IPS DF 6.9 (cell line): ENCODE results near the gene GPR153.

Source experiments
- DNase-seq: peaks from one replicate; pipeline ENCODE4 v3.0.0-alpha.2; 2013; ENCODE audit warnings: low read depth, low spot score
- H3K27ac ChIP-seq: one replicate; pipeline ENCODE4 v1.5.1; 2013; ENCODE audit warnings: low read length, control low read depth
- H3K27me3 ChIP-seq: 2 replicates; pipeline ENCODE4 v1.6.1; 2013; ENCODE audit warnings: mild to moderate bottlenecking, low read length; ENCODE audit not compliant: control insufficient read depth, insufficient read depth
- H3K36me3 ChIP-seq: 2 replicates; pipeline ENCODE4 v1.6.1; 2013; ENCODE audit warnings: low read length; ENCODE audit not compliant: control insufficient read depth, insufficient read depth
- H3K4me1 ChIP-seq: 2 replicates; pipeline ENCODE4 v1.6.1; 2013; ENCODE audit warnings: low read length; ENCODE audit not compliant: control insufficient read depth, insufficient read depth
- H3K4me3 ChIP-seq: 2 replicates; pipeline ENCODE4 v1.5.1; 2013; ENCODE audit warnings: mild to moderate bottlenecking, low read length
- H3K9me3 ChIP-seq: 2 replicates; pipeline ENCODE4 v1.6.1; 2013; ENCODE audit warnings: low read length, inconsistent platforms; ENCODE audit not compliant: control insufficient read depth, insufficient read depth
- WGBS: extraction: QIAGEN DNeasy Blood & Tissue Kit; methylation state at CpG from one replicate; pipeline ENCODE4 v1.1.7; 2013; ENCODE audit warnings: mixed read lengths, missing lambda C conversion rate; ENCODE audit not compliant: insufficient read length, insufficient coverage; 5-methylcytosine and 5-hydroxymethylcytosine counted together

GPR153 gene

DNA sequence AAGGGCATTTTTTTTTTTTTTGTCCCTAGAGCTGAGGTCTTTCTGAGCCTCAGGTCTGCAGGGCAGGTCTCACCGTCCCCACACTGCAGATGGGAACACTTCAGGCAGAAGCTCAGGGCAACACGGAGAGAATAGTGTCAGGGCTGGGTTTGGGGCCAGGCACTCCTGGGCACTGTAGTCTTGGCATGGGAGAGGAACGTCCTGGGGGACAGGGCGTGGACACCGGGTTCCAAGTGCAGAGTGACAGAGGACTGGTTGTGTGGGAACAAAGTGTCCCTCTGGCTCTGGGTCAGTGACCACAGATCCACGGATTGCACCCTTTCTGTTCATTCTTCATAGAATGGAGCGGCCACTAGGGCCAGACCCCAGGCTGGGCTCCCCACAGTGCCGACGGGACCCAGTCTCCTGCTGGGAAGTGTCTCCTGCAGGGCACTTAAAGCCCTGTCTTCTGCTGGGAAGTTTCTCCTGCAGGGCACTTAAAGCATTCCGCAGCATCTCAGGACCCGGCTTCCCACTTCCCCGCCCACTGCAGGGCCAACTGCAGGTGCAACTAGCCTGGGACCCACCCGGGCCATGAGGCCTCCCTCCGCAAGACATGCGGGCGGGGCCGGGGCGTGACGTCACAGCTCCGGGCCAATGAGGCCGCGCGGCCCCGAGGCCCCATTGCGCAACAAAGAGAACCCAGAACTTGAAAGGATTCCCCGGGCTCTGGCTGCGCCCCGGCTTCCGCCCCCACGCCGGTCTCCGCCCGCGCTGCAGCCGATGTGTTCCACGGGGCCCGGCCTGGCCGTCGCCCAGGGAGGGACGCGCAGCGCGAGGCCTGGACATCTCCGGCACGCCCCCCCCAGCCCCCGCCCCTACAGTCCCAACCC lies 1.2 kb downstream of the GPR153 start:
- Histone ChIP-seq H3K27ac (no peak overlapping the region), H3K9me3 (no peaks in the 10 kb centered on the region), H3K4me3 (peak overlapping the region; percentile 67; the same call in 1 of the 2 replicates), H3K27me3 (no peaks in the 10 kb centered on the region), H3K36me3 (no peaks in the 10 kb centered on the region), H3K4me1 (peaks cover 4% of the 10 kb centered on the region; the same call in 1 of the 2 replicates)
- no peak for DNase-seq
- no CpG with 5 or more reads among the region's 46 CpGs for WGBS

DNA sequence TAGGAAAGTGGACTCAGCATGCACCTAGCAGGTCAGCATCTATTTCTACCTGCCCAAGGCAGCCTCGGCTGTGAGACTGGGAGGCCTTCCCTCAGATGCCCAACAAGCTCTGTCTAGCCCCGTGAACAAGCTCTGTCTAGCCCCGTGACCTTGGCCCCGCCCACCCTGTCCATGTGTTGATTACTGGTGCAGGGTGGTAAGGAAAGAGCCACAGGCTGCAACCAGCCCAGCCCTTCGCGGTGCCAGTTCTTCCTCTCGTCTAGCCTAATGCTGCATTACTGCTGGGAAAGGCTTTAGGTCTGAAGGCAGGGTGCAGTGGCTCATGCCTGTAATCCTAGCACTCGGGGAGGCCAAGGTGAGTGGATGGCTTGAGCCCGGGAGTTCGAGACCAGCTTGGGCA lies 2.2 kb downstream of the GPR153 start:
- H3K27me3 ChIP-seq, result no peaks in the 10 kb centered on the region
- H3K36me3 ChIP-seq, result no peaks in the 10 kb centered on the region
- no peak overlapping the region for H3K4me3 ChIP-seq
- no peak for DNase-seq
- peaks cover 4% of the 10 kb centered on the region; the same call in 1 of the 2 replicates for H3K4me1 ChIP-seq
- H3K9me3 ChIP-seq, result no peaks in the 10 kb centered on the region
- WGBS, result no CpG with 5 or more reads among the region's 10 CpGs
- H3K27ac ChIP-seq, result no peak overlapping the region

- H3K27me3 ChIP-seq, result no peaks in the 10 kb centered on the region
- DNase-seq, result no peak
- no peak overlapping the region for H3K4me3 ChIP-seq
- no peak overlapping the region for H3K27ac ChIP-seq
- peaks cover 4% of the 10 kb centered on the region; the same call in 1 of the 2 replicates for H3K4me1 ChIP-seq
- H3K9me3 ChIP-seq, result no peaks in the 10 kb centered on the region
- H3K36me3 ChIP-seq, result no peaks in the 10 kb centered on the region
- no CpG with 5 or more reads among the region's 8 CpGs for WGBS
Measured at GRCh38 chr1:6257541-6258069, 3.3 kb downstream of the GPR153 start.

DNA sequence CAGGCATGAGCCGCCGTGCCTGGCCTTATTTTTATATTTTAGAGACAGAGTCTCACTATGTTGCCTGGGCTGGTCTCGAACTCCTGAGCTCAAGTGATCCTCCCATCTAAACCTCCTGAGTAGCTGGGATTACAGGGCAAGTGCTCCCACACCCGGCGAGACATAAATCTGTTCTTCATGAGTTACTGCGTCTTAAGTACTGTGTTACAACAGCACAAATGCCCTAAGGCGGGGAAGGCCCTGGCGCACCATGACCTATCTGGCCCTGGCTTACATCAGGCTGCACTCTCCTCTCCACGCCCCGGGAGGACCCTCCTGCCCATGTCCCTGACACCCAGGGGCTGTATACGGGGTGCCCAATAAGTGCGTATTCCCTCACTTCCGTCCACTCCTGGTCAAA lies 4.3 kb downstream of the GPR153 start:
- no peaks in the 10 kb centered on the region for H3K9me3 ChIP-seq
- no peaks in the 10 kb centered on the region for H3K4me1 ChIP-seq
- no peak overlapping the region for H3K4me3 ChIP-seq
- WGBS, result no CpG with 5 or more reads among the region's 13 CpGs
- DNase-seq, result no peak
- H3K27ac ChIP-seq, result no peak overlapping the region
- H3K27me3 ChIP-seq, result no peaks in the 10 kb centered on the region
- no peaks in the 10 kb centered on the region for H3K36me3 ChIP-seq

DNA sequence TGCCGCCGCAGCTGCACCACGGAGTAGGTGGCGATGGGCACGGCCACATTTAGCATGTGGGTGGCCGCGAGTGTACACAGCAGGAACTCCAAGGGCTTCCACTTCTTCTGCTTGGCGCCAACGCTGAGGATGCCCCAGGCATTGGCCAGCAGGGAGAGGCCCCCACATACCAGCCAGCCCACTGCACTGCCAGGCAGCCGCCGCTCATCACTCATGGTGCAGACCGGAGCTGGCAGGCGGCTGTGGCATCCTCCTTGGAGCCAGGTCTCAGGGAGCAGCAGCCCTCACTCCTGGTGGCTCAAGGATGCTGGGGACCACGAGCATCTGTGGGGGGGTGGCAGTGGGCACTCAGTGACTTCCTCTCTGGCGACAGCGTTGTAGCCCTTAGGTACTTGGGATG lies 6.2 kb downstream of the GPR153 start:
- H3K27me3 ChIP-seq, result peaks cover 12% of the 10 kb centered on the region
- no peak for DNase-seq
- WGBS, result no CpG with 5 or more reads among the region's 16 CpGs
- H3K4me1 ChIP-seq, result 0 out of 2 replicates have a peak, but pooled peaks cover 3% of the 10 kb centered on the region
- H3K36me3 ChIP-seq, result no peaks in the 10 kb centered on the region
- no peak overlapping the region for H3K27ac ChIP-seq
- H3K9me3 ChIP-seq, result no peaks in the 10 kb centered on the region
- no peak overlapping the region for H3K4me3 ChIP-seq

GRCh38 chr1:6253380-6253779 lies 7.5 kb downstream of the GPR153 start:
- WGBS, result no CpG with 5 or more reads among the region's 9 CpGs
- Histone ChIP-seq H3K27me3 (peaks cover 17% of the 10 kb centered on the region), H3K4me1 (peaks cover 6% of the 10 kb centered on the region), H3K27ac (no peak overlapping the region), H3K9me3 (no peaks in the 10 kb centered on the region), H3K4me3 (no peak overlapping the region), H3K36me3 (no peaks in the 10 kb centered on the region)
- no peak for DNase-seq

DNA sequence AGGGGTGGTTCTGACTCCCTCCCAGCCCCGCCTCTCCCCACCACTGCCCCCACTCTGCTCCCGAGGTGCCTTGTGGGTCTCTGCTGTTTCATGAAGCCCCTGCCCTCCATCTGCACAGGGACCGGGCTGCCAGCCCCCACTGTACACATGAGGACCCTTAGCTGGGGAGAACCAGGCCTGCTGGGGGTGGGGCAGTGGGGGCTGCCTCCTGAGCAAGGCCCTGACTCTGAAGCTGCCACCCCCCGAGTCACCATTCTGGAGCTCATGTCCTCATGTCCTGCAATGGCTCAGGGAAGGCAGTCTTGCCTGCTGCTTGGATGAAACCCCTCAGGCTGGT lies 8.6 kb downstream of the GPR153 start:
- H3K27me3 ChIP-seq, result peaks cover 17% of the 10 kb centered on the region
- H3K9me3 ChIP-seq, result no peaks in the 10 kb centered on the region
- H3K4me3 ChIP-seq, result no peak overlapping the region
- no peak overlapping the region for H3K27ac ChIP-seq
- WGBS, result no CpG with 5 or more reads among the region's 4 CpGs
- H3K4me1 ChIP-seq, result peaks cover 6% of the 10 kb centered on the region
- no peak for DNase-seq
- no peaks in the 10 kb centered on the region for H3K36me3 ChIP-seq

GRCh38 chr1:6251681-6252373 lies 9.1 kb downstream of the GPR153 start:
- peaks cover 6% of the 10 kb centered on the region for H3K4me1 ChIP-seq
- H3K9me3 ChIP-seq, result no peaks in the 10 kb centered on the region
- WGBS, result no CpG with 5 or more reads among the region's 15 CpGs
- H3K27me3 ChIP-seq, result peaks cover 17% of the 10 kb centered on the region
- no peak for DNase-seq
- H3K36me3 ChIP-seq, result no peaks in the 10 kb centered on the region
- no peak overlapping the region for H3K4me3 ChIP-seq
- H3K27ac ChIP-seq, result no peak overlapping the region

DNA sequence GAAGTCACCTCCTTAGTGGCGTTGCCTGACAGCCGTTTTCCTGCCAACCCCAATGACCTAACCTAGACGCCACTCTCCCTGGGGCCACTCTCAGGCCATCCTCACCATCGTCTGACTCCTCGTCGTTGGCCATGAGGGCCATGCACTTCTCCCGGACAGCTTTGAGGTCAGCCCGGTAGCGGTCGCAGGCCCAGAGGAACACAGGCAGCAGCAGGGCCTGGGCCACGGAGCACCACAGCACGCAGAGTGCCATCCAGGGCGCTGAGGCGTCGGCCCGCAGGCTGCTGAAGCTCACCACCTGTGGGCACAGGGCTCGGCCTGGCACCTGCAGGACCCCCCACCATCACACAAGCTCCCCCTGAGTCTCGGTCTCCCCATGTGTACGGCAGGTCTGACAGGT lies 9.7 kb downstream of the GPR153 start:
- Histone ChIP-seq H3K27me3 (peaks cover 17% of the 10 kb centered on the region), H3K4me1 (peaks cover 7% of the 10 kb centered on the region), H3K36me3 (no peaks in the 10 kb centered on the region), H3K4me3 (no peak overlapping the region), H3K27ac (no peak overlapping the region), H3K9me3 (no peaks in the 10 kb centered on the region)
- DNase-seq, result no peak
- WGBS, result no CpG with 5 or more reads among the region's 19 CpGs

GRCh38 chr1:6249739-6250689 lies 10.9 kb downstream of the GPR153 start:
- DNase-seq, result no peak
- peak overlapping the region; percentile 5; the same call in 1 of the 2 replicates for H3K4me3 ChIP-seq
- peaks cover 7% of the 10 kb centered on the region for H3K4me1 ChIP-seq
- no peaks in the 10 kb centered on the region for H3K36me3 ChIP-seq
- peaks cover 17% of the 10 kb centered on the region for H3K27me3 ChIP-seq
- WGBS, result no CpG with 5 or more reads among the region's 71 CpGs
- H3K9me3 ChIP-seq, result no peaks in the 10 kb centered on the region
- H3K27ac ChIP-seq, result no peak overlapping the region
